AG09309 (cell line): Measurements from ENCODE around the gene BBLN.

Experiments
- DNase-seq: peaks from one replicate; pipeline ENCODE4 v3.0.0-alpha.2; 2010; ENCODE audit warnings: low read depth
- H3K4me3 ChIP-seq: 2 replicates; pipeline ENCODE4 v1.5.1; 2011; ENCODE audit warnings: mild to moderate bottlenecking, low read depth, low read length, moderate library complexity; ENCODE audit not compliant: control insufficient read depth
- CTCF ChIP-seq: IDR thresholded peaks from 2 replicates; pipeline ENCODE4 v1.5.1; 2011; ENCODE audit warnings: mild to moderate bottlenecking, low read depth, low read length, inconsistent platforms; ENCODE audit not compliant: insufficient read depth, control insufficient read depth; ENCODE audit errors: missing control alignments

The BBLN gene

GRCh38 chr9:128116104-128117083, 43.7 kb upstream of the BBLN start:
- DNase-seq: no peak
- no peak for TF ChIP-seq CTCF
- H3K4me3 ChIP-seq: no peak overlapping the region

- peak; percentile 100 for TF ChIP-seq CTCF
- H3K4me3 ChIP-seq: no peak overlapping the region
These were observed 42.2 kb upstream of the BBLN start for GRCh38 chr9:128117613-128118471.

GRCh38 chr9:128118472-128118857, 41.6 kb upstream of the BBLN start:
- no peak overlapping the region for H3K4me3 ChIP-seq
- no peak for TF ChIP-seq CTCF
- no peak for DNase-seq

More at GRCh38 chr9:128117613-128118471, 42.2 kb upstream of the BBLN start:
- peak; percentile 42 for DNase-seq

GRCh38 chr9:128118971-128119665, 40.9 kb upstream of the BBLN start:
- no peak for TF ChIP-seq CTCF
- no peak for DNase-seq
- H3K4me3 ChIP-seq: no peak overlapping the region

GRCh38 chr9:128120061-128120740, 39.9 kb upstream of the BBLN start:
- no peak for TF ChIP-seq CTCF
- no peak overlapping the region for H3K4me3 ChIP-seq
- DNase-seq: no peak

GRCh38 chr9:128120741-128121465, 39.2 kb upstream of the BBLN start:
- H3K4me3 ChIP-seq: no peak overlapping the region
- no peak for DNase-seq
- no peak for TF ChIP-seq CTCF
